Loucy (cell line): ENCODE results near the gene EXD3.
"Not testable (repeated sequence)": the region's sequence is repeated elsewhere in the genome, so short reads cannot be mapped to it uniquely, and the experiment has no call there.

Source experiments
- CTCF ChIP-seq: fragments of 200-600 bp; sonication (generic); conservative IDR thresholded peaks from 2 replicates; pipeline ENCODE4 v1.5.1; 2014; ENCODE audit warnings: mild to moderate bottlenecking, antibody characterized with exemption, low read length
- EZH2phosphoT487 ChIP-seq: fragments of 200-600 bp; IDR thresholded peaks from 2 replicates; pipeline ENCODE4 v1.6.1; 2018; ENCODE audit warnings: antibody characterized with exemption, mild to moderate bottlenecking, moderate library complexity, borderline replicate concordance

GRCh38 chr9:137386507-137387113 is 36.4 kb downstream of the EXD3 start:
- not testable (repeated sequence) for TF ChIP-seq CTCF, EZH2phosphoT487
